HG03378 (cell line): ENCODE results near the gene STARD5.

Source experiments
- ATAC-seq: cut with Tn5 transposase; IDR thresholded peaks from one replicate; pipeline ENCODE4 v1.9.1; 2021; ENCODE audit warnings: mild to moderate bottlenecking, moderate library complexity; ENCODE audit not compliant: unreplicated experiment

STARD5 gene

DNA sequence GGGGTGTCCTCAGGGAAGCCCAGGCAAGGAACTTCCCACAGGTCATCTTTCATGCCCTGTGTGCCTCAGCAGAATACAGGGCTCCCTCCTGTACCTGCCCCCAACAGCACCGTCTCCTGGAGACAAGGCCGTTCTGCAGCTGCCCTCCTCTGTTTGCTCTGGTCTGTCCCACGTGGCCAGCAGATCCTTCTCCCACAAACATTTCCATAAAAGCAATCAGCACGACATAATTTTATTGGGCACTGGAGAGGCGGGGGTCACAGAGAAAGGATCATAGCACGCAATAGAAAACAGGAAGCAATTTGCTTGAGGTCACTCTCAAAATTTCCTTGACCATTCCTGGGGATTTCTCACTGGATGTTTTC is 29.4 kb downstream of the STARD5 start:
- ATAC-seq, result no peak

DNA sequence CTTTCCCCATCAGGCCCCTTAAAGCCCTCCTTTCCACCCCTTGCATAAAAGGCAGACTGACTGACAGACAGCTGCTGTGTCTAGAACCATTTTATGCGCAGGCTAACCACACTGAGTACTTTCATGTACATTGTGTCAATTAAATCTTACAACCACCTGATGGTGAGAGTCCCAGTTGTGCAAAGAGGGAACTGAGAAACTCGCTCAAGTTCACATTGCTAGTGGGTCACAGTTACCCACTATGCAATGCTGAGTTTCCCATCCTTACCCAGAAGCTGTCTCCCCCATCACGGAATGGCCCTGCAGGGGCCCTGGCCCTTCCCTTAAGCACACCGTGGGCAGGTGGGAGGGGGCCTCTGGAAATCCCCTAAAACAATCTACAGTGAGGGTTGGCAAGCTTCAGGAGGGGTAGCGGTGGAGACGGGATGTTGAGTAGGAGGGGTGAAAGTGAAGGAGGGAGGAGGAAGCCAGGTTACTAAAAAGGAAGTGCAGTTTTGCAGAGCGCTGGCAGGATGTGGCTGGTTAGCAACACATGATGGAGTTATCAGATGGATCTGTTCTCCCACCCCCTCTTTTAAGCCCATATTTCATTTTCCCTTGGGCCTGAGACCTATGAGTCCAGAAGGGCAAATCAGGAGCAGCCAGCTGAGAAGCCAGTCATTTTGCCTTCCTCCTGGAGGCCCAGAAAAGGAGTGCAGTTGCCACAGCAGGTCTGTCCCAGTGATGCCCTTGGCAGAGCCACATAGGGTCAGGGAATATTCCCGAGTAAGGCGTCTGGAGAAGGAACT is 30.0 kb downstream of the STARD5 start:
- ATAC-seq, result peak; percentile 73

- peak; percentile 37 for ATAC-seq
Observed at GRCh38 chr15:81292523-81293001, 31.4 kb downstream of the STARD5 start.

DNA sequence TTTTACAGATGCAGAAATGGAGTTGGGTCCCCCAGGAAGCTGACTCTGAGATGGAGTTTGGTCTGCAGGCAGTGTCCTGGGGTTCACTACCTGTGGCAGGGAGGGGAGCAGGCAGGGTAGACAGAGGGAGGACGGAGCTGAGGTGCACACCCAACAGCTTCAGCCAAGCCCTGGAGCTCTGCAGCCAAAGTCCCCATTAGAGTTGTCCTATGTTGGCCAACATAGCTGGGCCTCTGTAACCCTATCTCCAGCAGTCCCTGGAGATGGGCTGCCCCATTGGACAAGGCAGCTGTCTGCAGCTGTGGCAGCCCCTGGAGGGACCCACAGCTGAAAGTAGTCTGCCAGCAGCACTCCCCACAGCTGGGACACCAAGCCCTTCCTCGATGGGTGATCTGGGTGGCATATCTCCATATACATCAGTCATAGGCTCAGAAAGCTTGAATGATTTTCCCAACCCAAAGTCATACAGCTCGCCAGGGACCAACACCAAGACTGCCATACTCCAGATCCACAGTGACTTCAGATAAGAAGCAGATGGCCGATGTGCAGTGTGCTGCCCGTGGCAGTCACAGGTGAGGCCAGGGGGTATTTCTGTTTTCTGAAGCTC is 31.9 kb downstream of the STARD5 start:
- no peak for ATAC-seq

DNA sequence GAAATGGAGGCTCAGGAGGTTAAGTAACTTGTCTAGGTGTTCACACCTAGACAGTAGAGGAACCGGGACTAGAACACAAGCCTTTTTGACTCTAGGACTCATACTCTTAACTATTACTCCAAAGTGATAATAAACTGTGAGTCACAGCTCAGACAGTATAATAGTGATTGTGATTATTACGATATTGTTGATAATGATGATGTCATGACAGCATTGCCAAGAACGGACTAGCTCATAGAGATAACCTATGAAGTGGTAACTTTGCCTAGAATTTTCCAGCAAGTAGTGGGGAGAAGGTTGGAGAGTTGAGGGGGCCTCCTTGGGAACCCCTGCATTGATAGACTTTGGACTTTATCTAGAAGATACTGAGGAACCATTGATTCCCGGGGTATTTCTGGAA is 34.0 kb downstream of the STARD5 start:
- ATAC-seq, result no peak

GRCh38 chr15:81288616-81289015 is 35.3 kb downstream of the STARD5 start:
- ATAC-seq, result no peak

DNA sequence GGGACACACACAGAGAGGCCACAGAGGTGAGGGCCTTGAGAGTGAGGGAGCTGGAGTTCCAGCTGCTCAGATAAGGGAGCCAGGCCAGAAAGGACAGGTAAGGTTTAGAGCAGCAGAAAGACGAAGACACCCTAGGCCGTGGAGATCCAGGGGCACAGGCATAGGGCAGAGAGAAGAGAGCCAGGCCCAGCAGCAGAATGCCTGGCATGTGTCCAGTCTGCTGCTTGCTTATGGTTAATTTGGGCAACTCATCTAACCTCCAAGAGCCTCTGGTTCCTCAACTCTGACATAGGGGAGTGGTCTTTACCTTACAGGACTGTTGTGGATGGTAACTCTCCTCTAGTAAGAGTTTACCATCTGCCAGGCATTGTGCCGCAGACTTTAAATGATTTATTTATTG is 35.9 kb downstream of the STARD5 start:
- ATAC-seq, result no peak

- peak; percentile 52 for ATAC-seq
Observed at GRCh38 chr15:81286621-81287121, 37.3 kb downstream of the STARD5 start.

GRCh38 chr15:81285461-81285860 is 38.5 kb downstream of the STARD5 start:
- ATAC-seq, result no peak

DNA sequence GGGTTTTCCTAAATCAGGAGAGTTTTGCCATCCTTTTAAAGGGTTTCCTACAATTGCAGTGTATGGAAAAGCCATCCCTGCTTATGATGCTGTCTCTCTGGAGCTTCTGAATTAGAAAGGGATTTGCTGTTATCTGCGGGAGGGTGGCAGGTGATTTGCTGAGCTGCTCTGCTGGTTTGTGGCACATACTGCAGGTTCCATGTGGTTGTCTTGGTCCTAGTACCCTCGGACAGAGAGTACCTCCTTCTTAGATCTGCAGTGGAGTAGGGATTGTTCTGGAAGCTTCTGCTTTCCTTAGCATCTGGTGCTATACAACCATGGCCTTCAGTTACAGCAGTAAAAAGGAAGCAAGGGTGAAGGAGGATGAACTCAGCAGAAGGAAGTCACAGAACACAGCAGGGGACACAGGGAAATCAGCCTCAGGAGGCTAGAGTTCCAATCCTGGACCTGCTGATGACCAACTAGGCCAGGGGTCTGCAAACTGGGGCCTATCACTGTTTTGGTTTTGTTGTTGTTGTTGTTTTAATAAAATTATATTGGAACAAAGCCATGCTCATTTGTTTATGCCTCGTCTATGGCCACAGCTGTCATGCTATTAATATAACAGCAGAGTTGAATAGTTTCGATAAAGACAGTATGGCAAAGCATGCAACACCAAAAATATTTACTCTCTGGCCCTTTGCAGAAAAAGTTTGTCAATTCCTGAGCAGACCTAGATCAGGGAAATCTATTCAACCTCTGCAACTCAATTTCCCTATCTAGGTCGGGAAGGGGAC is 39.5 kb downstream of the STARD5 start:
- ATAC-seq, result peak; percentile 55

DNA sequence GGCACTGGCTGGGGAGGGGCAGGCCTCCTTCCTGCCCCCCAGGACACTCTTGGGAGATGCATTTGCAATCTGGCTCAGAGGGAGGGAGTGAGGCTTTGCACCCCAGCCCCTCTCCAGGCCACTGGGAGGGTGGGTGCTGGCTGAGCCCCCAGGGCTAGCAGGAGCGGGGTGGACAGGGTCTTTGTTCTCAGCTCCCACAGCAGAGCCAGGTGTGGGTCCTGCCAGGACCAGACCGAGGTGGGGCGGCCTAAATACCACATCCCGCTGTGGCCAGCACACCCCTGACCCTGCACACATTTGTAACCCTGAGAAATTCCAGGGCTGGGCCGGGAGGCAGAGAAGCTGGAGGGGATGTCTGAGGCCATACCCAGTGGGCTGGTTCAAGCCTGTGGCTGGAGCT is 41.0 kb downstream of the STARD5 start:
- no peak for ATAC-seq

DNA sequence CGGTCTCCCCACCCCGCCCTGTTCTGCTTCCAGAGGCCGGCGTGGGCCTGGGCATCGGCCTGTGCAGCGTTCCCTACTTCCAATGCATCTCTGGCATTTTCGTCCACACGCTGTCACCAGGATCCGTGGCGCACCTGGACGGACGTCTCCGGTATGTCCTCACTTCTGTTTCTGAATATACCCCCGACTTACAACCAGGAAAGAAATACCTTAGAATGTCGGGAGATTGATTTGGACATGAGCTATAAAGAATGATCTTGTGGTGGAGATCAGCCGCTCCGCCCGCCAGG is 41.4 kb downstream of the STARD5 start:
- ATAC-seq, result no peak

GRCh38 chr15:81281766-81282605 is 42.0 kb downstream of the STARD5 start:
- ATAC-seq, result no peak

GRCh38 chr15:81281456-81281735 is 42.5 kb downstream of the STARD5 start:
- no peak for ATAC-seq

- ATAC-seq, result no peak
Observed at GRCh38 chr15:81280696-81281455, 43.1 kb downstream of the STARD5 start.

DNA sequence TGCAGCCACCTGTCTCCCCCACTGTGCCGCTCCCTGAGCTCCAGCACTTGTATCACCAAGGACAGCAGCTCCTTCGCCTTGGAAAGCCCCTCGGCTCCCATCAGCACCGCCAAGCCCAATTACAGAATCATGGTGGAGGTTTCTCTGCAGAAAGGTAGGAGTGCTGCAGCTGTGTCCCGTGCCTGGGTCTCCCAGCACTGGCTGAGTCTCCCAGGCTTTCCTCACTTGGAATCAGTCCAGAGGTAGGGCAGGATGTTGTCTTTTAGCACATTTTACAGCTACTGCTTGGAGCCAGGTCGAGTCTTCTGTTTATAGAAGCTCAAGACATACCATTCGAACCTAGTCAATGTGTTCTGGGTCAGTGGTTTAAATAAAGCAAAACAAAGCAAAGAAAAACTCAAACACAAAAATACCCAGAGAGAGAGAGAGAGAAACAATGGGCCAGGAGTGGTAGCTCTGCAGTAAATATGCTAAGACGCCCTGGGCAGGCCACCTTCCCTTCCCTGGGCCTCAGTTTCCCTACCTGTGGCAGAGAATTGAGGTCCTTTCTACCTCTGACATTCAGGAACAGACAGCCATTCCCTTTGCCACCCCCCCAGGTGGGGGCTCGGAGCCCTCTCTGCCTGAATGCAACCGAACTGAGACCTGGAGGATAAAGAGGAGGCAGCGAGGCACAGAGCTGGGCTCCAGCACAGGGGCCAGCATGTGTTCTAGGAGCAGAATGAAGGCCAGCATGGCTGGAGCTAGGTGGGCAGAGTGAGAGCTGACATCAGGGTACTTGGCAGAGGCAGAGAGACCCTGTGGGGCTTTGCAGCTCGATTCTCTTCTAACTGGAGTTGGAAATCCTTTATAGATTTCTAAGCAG is 44.1 kb downstream of the STARD5 start:
- ATAC-seq, result no peak

DNA sequence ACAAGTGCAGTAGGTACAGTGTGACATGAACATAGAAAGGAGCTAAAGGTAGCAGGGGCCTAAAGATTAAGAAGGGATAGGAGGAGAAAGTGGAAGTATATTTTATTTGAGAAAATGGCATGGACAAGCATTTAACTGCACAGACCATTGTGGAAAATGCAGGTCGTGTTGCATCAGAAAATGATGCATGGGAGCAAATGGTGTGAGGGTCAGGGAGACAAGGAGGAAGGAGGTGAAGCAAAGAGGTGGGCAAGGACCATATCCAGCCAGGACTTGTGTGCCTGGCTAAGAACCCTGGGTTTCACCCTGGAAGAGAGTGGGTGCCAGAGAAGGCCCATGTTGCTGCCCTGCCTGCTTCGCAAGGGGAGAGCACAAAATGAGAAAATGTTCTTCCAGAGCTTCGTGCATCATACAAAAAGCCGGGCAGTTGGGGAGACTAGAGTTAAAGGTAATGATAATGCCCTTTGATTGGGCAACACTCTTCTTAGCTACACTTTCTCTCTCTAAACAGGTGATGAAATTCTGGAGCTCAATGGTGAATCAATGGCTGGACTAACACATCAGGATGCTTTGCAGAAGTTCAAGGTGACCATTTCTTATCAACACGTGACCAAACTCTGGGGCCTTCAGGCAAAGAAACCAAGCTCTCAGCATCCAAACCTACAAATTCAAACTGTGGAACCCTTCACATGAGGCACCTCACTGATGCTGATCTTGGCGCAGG is 45.5 kb downstream of the STARD5 start:
- ATAC-seq, result no peak

DNA sequence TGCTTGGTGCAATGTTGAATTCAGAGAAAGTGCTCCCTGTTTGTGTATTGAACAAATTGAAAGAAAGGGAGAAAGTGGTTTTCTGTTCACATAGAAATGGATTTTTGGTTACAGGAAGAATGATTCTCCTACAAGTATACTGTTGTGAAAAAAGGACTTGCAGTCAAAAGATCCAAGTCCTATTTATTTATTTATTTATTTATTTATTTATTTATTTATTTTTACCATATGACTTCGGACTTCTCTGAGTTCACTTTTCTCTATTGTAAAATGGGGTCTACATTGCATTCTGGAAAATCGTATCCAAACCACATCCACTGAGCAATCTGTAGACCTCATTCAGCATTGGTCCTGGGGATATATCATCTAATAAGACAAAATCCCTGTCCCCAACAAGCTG is 46.1 kb downstream of the STARD5 start:
- ATAC-seq, result no peak

- ATAC-seq, result no peak
Observed at GRCh38 chr15:81276967-81277366, 47.0 kb downstream of the STARD5 start.
